NOMO-1 (cell line): ENCODE results near the gene RBM15.
A peak's percentile ranks its signal among the peaks of the same experiment; 100 is the strongest.

ENCODE experiments used
- DNase-seq, 2 experiments: peaks; one replicate each; lab custom pipeline; 2025; ENCODE audit not compliant: unreplicated experiment in 2 of 2; lab: John Stamatoyannopoulos, UW

Gene RBM15

GRCh38 chr1:110320168-110320518 lies 19.0 kb upstream of the RBM15 start:
- DNase-seq, result no peak

- DNase-seq, result no peak
These were observed 18.1 kb upstream of the RBM15 start for GRCh38 chr1:110321045-110321444.

GRCh38 chr1:110321846-110322245 lies 17.3 kb upstream of the RBM15 start:
- no peak for DNase-seq

DNA sequence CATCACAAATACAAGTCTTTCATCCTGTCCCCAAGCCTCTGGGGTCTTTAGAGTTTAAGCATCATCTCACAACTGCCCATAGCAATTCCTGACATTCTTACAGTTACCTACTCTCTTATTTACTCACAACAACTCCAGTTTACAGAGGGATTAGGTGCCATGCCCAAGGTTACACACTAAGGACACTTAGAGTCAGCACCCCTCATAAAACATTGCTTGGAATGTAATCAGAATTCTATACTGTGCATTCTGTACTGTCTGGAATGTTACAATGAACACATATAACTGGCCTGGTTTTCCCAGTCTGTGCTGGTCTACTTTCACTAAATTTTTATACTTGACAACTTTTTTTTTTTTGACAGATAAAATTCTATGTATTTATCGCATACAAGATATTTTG lies 14.5 kb upstream of the RBM15 start:
- DNase-seq, result no peak

GRCh38 chr1:110326826-110327225 lies 12.4 kb upstream of the RBM15 start:
- no peak for DNase-seq

DNA sequence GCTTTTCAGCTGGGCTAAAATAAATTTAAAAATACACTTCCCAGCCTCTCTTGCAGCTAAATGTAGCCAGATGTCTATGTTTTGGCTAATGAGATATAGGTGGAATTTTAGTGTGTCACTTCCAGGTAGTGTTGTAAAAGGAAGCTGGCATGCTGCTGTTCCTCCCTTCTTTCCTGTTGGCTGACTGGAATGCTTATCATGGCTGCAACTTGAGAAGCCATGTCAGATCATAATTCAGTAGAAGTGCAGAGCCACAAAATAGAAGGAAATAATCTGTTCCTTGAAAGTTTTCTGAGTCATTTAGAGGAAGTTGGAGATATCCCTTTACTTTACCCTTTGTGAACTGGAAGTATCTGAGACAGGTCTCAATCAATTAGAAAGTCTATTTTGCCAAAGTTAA lies 10.9 kb upstream of the RBM15 start:
- DNase-seq, result no peak

GRCh38 chr1:110328700-110329099 lies 10.5 kb upstream of the RBM15 start:
- DNase-seq, result no peak

GRCh38 chr1:110335265-110335664 lies 3.9 kb upstream of the RBM15 start:
- DNase-seq, result no peak

DNA sequence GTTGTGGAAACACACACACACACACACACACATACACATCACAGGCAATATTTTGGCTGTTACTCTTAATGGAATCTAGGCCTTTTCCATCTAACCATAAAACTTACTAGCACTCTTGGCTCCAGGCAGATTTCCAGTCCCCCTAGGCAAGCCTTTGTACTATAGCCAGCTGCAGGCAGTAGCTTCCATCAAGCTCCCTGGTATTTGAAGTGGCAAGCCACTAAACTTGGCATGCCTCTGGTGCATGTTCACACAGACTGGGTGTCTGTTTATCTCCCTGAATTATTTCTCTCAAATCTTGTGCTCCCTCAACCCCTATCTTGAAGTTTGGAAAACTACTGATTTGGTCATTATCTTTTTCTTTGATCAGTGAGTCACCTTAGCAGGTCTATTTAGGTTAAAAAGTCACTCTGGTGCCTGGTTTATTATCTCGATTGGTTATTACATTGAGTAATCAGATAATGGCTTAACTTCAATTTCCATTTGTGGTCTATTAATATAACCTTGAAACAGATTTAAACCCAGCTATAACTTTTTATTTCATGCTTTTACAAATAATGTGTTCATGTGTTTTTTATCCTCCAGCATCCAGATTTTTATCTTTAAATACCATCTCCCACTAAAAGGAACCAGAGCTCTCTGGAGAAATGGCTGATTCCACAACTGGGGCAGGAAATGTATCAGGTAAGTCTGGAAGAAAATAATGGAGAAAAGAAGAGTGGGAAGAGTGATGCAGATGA lies 2.7 kb upstream of the RBM15 start:
- DNase-seq, result no peak

- peak; percentile 36 to 74 for DNase-seq
These were observed 1.4 kb upstream of the RBM15 start for GRCh38 chr1:110337704-110338308.

DNA sequence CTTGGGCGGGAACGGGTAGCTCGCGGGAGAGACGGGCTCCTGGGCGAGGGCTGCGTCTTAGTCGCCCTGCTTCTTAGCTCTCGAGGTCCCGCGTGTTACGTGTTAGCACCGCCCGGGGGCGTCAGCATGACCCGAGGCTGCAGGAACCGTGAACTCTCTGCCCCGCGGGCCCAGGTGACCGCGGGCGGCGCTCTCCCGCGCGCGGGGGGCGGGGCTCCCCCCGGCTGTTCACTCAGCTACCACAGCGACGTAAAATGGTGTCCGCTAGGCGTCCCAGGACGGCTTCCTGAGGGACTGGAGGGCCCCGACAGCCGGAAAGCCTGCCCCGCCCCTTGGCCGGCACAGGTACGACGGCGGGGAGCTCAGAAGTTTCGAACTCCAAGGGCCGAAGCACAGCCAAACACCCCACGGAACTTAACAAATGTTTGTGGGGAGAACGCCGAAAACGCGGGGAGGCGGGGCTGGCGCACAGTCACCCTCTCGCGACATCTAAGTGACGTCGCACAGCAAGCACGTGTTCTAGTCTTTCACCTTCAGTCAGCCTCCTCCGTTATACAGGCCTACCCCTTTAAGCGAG lies 780 bp upstream of the RBM15 start:
- DNase-seq, result peak; percentile 93

GRCh38 chr1:110339407-110340206 lies 430 bp downstream of the RBM15 start:
- peak; percentile 23 to 52 for DNase-seq

GRCh38 chr1:110340207-110340468 lies 961 bp downstream of the RBM15 start:
- no peak for DNase-seq

DNA sequence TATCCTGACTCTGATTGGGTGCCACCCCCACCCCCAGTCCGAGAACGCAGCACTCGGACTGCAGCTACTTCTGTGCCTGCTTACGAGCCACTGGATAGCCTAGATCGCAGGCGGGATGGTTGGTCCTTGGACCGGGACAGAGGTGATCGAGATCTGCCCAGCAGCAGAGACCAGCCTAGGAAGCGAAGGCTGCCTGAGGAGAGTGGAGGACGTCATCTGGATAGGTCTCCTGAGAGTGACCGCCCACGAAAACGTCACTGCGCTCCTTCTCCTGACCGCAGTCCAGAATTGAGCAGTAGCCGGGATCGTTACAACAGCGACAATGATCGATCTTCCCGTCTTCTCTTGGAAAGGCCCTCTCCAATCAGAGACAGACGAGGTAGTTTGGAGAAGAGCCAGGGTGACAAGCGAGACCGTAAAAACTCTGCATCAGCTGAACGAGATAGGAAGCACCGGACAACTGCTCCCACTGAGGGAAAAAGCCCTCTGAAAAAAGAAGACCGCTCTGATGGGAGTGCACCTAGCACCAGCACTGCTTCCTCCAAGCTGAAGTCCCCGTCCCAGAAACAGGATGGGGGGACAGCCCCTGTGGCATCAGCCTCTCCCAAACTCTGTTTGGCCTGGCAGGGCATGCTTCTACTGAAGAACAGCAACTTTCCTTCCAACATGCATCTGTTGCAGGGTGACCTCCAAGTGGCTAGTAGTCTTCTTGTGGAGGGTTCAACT lies 2.1 kb downstream of the RBM15 start:
- DNase-seq, result no peak

DNA sequence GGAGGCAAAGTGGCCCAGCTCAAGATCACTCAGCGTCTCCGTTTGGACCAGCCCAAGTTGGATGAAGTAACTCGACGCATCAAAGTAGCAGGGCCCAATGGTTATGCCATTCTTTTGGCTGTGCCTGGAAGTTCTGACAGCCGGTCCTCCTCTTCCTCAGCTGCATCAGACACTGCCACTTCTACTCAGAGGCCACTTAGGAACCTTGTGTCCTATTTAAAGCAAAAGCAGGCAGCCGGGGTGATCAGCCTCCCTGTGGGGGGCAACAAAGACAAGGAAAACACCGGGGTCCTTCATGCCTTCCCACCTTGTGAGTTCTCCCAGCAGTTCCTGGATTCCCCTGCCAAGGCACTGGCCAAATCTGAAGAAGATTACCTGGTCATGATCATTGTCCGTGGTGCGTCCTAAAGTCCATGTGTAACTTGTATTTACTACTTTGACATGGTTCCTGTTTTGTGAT lies 2.7 kb downstream of the RBM15 start:
- DNase-seq, result peak in 1 of 2 experiments; percentile 24

- no peak for DNase-seq
These were observed 4.1 kb downstream of the RBM15 start for GRCh38 chr1:110343249-110343648.

DNA sequence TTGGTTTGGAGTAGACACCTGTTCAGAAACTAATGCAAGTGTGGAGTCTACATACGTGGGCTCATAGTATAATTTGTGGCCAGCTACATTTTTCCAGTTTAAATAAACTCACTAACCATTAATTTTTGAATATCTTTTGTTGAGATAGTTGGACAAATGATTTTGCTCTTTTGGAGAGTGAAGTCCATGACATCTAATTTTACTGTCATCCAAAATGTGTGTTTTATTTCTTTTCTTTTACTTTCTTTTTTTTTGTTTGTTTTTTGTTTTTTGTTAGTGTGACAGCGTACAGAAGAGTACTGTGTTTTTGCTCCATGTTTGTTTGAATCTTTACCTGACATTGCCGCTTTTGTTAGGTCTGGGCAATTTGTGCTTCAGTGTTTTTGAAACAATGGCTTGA lies 5.0 kb downstream of the RBM15 start:
- no peak for DNase-seq

DNA sequence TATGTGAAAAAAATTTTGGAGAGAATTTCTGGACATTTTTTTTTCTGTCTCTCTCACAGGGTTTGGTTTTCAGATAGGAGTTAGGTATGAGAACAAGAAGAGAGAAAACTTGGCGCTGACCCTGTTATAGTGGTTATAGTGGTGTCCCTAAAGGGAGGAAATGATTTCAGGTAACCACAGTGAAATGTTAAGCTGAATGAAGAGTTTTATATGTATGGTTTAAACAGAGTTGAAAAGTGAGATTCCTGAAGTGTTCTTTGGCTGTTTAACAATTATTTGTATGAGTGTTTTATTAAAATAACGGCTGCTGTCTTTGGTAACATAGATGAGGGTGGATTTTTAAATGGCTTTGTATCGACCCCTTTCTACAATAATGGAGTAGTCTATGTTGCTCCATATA lies 6.3 kb downstream of the RBM15 start:
- DNase-seq, result no peak

DNA sequence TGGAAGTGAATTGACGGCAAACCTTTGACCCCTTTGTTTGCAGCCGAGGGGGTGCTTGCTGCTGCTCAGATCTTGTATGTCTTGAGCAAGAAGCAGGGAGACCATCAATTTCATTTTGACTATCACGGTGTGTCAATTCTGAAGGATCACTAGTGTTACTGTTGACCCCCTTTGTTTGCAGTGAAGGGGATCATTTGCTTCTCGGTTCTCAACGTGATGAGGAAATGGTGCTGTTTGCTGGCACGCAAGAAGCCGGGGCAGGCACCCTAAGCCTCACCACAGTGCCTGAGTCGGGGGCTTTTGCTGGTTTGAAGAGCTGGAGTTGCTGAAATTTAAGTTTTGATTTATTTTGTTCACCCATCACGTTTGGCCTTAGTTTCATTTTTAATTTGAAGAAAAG lies 7.5 kb downstream of the RBM15 start:
- no peak for DNase-seq

- no peak for DNase-seq
These were observed 8.2 kb downstream of the RBM15 start for GRCh38 chr1:110347182-110347893.
